Loucy (cell line): ENCODE results near the gene UNC79.

ENCODE experiments used
- H2AFZ ChIP-seq: fragments of 200-600 bp; sonication (generic); 2 replicates; pipeline ENCODE4 v1.6.0; 2016; ENCODE audit warnings: antibody characterized with exemption, mild to moderate bottlenecking, low read length, moderate library complexity
- H3F3A ChIP-seq: fragments of 200-600 bp; 2 replicates; pipeline ENCODE4 v1.6.0; 2016; ENCODE audit warnings: antibody characterized with exemption, low read depth, mild to moderate bottlenecking
- H3K27me3 ChIP-seq: fragments of 200-600 bp; sonication (generic); 2 replicates; pipeline ENCODE4 v1.6.1; 2014; ENCODE audit warnings: low read length, mild to moderate bottlenecking; ENCODE audit not compliant: insufficient read depth, poor library complexity, severe bottlenecking
- H3K36me3 ChIP-seq: fragments of 200-600 bp; sonication (generic); 2 replicates; pipeline ENCODE4 v1.6.1; 2016; ENCODE audit warnings: low read length; ENCODE audit not compliant: insufficient read depth
- H3K4me1 ChIP-seq: fragments of 200-600 bp; sonication (generic); 2 replicates; pipeline ENCODE4 v1.5.1; 2014; ENCODE audit warnings: low read length, mild to moderate bottlenecking; ENCODE audit not compliant: insufficient read depth, poor library complexity, severe bottlenecking
- H3K4me2 ChIP-seq: fragments of 200-600 bp; sonication (generic); 2 replicates; pipeline ENCODE4 v1.6.0; 2014; ENCODE audit warnings: antibody characterized with exemption, low read length, low read depth, mild to moderate bottlenecking; ENCODE audit not compliant: poor library complexity, severe bottlenecking
- H3K4me3 ChIP-seq: fragments of 200-600 bp; sonication (generic); 2 replicates; pipeline ENCODE4 v1.5.1; 2014; ENCODE audit warnings: low read length, mild to moderate bottlenecking, mixed read lengths; ENCODE audit not compliant: poor library complexity, severe bottlenecking
- H3K79me2 ChIP-seq: fragments of 200-600 bp; sonication (generic); 2 replicates; pipeline ENCODE4 v1.6.1; 2014; ENCODE audit warnings: low read length; ENCODE audit not compliant: insufficient read depth
- H3K9ac ChIP-seq: fragments of 200-600 bp; sonication (generic); 2 replicates; pipeline ENCODE4 v1.6.0; 2014; ENCODE audit warnings: mild to moderate bottlenecking, low read depth, low read length, moderate library complexity; ENCODE audit not compliant: poor library complexity, severe bottlenecking
- H3K9me2 ChIP-seq: fragments of 200-600 bp; sonication (generic); replicated peaks from 2 replicates; pipeline ENCODE4 v1.6.1; 2016; ENCODE audit warnings: low read depth, low read length, mixed read lengths
- H3K9me3 ChIP-seq: fragments of 200-600 bp; sonication (generic); 2 replicates; pipeline ENCODE4 v1.6.1; 2014; ENCODE audit warnings: mild to moderate bottlenecking, antibody characterized with exemption, low read length, low read depth; ENCODE audit not compliant: insufficient read depth
- H4K20me1 ChIP-seq: fragments of 200-600 bp; sonication (generic); 2 replicates; pipeline ENCODE4 v1.6.0; 2014; ENCODE audit warnings: antibody characterized with exemption, low read length, mild to moderate bottlenecking; ENCODE audit not compliant: insufficient read depth, poor library complexity, severe bottlenecking
- CTCF ChIP-seq: fragments of 200-600 bp; sonication (generic); conservative IDR thresholded peaks from 2 replicates; pipeline ENCODE4 v1.5.1; 2014; ENCODE audit warnings: mild to moderate bottlenecking, antibody characterized with exemption, low read length
- EZH2phosphoT487 ChIP-seq: fragments of 200-600 bp; IDR thresholded peaks from 2 replicates; pipeline ENCODE4 v1.6.1; 2018; ENCODE audit warnings: antibody characterized with exemption, mild to moderate bottlenecking, moderate library complexity, borderline replicate concordance

Gene UNC79

GRCh38 chr14:93396456-93396855, 34.3 kb upstream of the UNC79 start:
- Histone ChIP-seq H3K4me1 (no peaks in the 10 kb centered on the region), H3K4me3 (no peak overlapping the region), H3K9me3 (peaks cover 22% of the 10 kb centered on the region), H3K36me3 (peaks cover 12% of the 10 kb centered on the region; the same call in 1 of the 2 replicates), H3K4me2 (no peak overlapping the region), H3K9ac (no peak overlapping the region), H3K27me3 (no peaks in the 10 kb centered on the region), H2AFZ (no peak overlapping the region), H4K20me1 (no peaks in the 10 kb centered on the region), H3K79me2 (0 out of 2 replicates have a peak, but pooled peaks cover 4% of the 10 kb centered on the region), H3K9me2 (no peaks in the 10 kb centered on the region), H3F3A (no peaks in the 10 kb centered on the region)
- TF ChIP-seq CTCF, result no peak
- TF ChIP-seq EZH2phosphoT487, result no peak

- peaks cover 12% of the 10 kb centered on the region; the same call in 1 of the 2 replicates for H3K36me3 ChIP-seq
- no peaks in the 10 kb centered on the region for H3K4me1 ChIP-seq
- no peak overlapping the region for H2AFZ ChIP-seq
- H3K9me3 ChIP-seq, result peaks cover 22% of the 10 kb centered on the region
- no peak overlapping the region for H3K4me3 ChIP-seq
- no peak overlapping the region for H3K9ac ChIP-seq
- TF ChIP-seq CTCF (no peak), EZH2phosphoT487 (no peak)
- no peaks in the 10 kb centered on the region for H3F3A ChIP-seq
- H3K27me3 ChIP-seq, result no peaks in the 10 kb centered on the region
- no peaks in the 10 kb centered on the region for H3K9me2 ChIP-seq
- no peaks in the 10 kb centered on the region for H3K79me2 ChIP-seq
- no peaks in the 10 kb centered on the region for H4K20me1 ChIP-seq
- no peak overlapping the region for H3K4me2 ChIP-seq
Observed at GRCh38 chr14:93398491-93398890, 32.2 kb upstream of the UNC79 start.

- no peaks in the 10 kb centered on the region for H3K4me1 ChIP-seq
- no peaks in the 10 kb centered on the region for H3K27me3 ChIP-seq
- H3F3A ChIP-seq, result no peaks in the 10 kb centered on the region
- no peak overlapping the region for H2AFZ ChIP-seq
- no peak for TF ChIP-seq CTCF
- TF ChIP-seq EZH2phosphoT487, result no peak
- no peak overlapping the region for H3K9ac ChIP-seq
- no peaks in the 10 kb centered on the region for H3K9me2 ChIP-seq
- peaks cover 3% of the 10 kb centered on the region; the same call in 1 of the 2 replicates for H3K9me3 ChIP-seq
- H3K4me2 ChIP-seq, result no peak overlapping the region
- no peak overlapping the region for H3K4me3 ChIP-seq
- H3K79me2 ChIP-seq, result no peaks in the 10 kb centered on the region
- H3K36me3 ChIP-seq, result peaks cover 9% of the 10 kb centered on the region; the same call in 1 of the 2 replicates
- H4K20me1 ChIP-seq, result no peaks in the 10 kb centered on the region
Observed at GRCh38 chr14:93402951-93403350, 27.8 kb upstream of the UNC79 start.
